ENCODE data around the gene SULT4A1. TPM values are rescaled to one million over a fixed set of nuclear protein-coding genes. Genes with fewer than 3 reads are reported as not detected.
A peak's percentile ranks its signal among the peaks of the same experiment; 100 is the strongest.
"Not testable (repeated sequence)": the region's sequence is repeated elsewhere in the genome, so short reads cannot be mapped to it uniquely, and the experiment has no call there.

SULT4A1 gene
- total RNA-seq, 1 donor from 2014 or later = not detected

DNA sequence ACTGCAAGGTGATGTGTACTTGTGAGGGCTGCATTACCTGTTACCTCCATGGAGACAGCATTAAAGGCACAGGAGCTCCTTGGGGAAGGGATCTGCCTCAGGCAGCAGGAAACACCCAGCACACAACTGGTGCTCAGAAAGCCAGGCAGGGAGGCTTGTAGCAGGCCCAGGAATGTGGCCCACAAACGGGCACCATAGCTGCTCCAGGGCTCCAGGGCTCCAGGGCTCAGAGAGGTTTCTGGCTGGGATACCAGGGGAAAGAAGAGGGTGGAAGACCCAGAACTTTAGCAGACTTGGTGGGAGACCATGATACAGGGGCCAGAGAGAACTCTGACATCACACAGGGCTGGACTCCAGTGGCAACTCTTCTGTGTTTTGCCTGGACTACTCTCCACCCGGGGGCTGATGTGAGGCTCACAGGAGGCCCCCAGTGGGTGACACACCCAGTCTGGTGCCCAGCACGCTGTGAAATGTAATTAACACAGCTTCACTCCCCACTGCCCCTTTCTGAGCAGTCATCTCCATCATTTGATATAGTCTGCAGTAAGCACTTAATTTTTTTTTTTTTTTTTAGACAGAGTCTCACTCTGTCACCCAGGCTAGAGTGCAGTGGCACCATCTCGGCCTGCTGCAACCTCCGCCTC lies 14.7 kb upstream of the SULT4A1 start:
- TF ChIP-seq CTCF (IDR thresholded peaks at IDR 0.05) = no peak
- no peak overlapping the region for H3K4me3 ChIP-seq
- no peaks in the 10 kb centered on the region for H3K36me3 ChIP-seq
- ATAC-seq = no peak
- intact Hi-C loops (cut with DNase I) = no loop called here
- peak; percentile 22 for DNase-seq
- H3K27me3 ChIP-seq = peaks cover 14% of the 10 kb centered on the region
- H3K27ac ChIP-seq = no peak overlapping the region
- H3K4me1 ChIP-seq = no peaks in the 10 kb centered on the region
- no peaks in the 10 kb centered on the region for H3K9me3 ChIP-seq

- H3K36me3 ChIP-seq = no peaks in the 10 kb centered on the region
- H3K27ac ChIP-seq = no peak overlapping the region
- no peak for DNase-seq
- intact Hi-C loops (cut with DNase I) = no loop called here
- H3K4me1 ChIP-seq = no peaks in the 10 kb centered on the region
- ATAC-seq = no peak
- peaks cover 18% of the 10 kb centered on the region for H3K27me3 ChIP-seq
- H3K9me3 ChIP-seq = no peaks in the 10 kb centered on the region
- H3K4me3 ChIP-seq = no peak overlapping the region
- TF ChIP-seq CTCF (IDR thresholded peaks at IDR 0.05) = no peak
Observed at GRCh38 chr22:43869799-43870198, 7.5 kb upstream of the SULT4A1 start.

DNA sequence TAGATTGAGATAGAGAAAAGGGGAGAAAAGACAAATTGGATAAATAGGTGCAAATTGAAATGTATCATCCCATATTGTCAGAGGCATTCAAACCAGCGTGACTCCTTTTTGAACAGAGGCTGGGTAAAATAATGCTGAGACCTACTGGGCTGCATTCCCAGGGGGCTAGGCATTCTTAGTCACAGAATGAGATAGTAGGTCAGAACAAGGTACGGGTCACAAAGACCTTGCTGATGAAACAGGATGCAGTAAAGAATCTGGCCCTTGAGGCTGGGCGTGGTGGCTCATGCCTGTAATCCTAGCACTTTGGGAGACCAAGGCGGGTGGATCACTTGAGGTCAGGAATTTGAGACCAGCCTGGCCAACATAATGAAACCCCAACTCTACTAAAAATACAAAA lies 6.7 kb upstream of the SULT4A1 start:
- peak; percentile 23 for DNase-seq
- H3K27ac ChIP-seq; H3K4me1 ChIP-seq; H3K4me3 ChIP-seq; H3K36me3 ChIP-seq; ATAC-seq; intact Hi-C loops (cut with DNase I); H3K9me3 ChIP-seq: not testable (repeated sequence)
- H3K27me3 ChIP-seq = peaks cover 22% of the 10 kb centered on the region

DNA sequence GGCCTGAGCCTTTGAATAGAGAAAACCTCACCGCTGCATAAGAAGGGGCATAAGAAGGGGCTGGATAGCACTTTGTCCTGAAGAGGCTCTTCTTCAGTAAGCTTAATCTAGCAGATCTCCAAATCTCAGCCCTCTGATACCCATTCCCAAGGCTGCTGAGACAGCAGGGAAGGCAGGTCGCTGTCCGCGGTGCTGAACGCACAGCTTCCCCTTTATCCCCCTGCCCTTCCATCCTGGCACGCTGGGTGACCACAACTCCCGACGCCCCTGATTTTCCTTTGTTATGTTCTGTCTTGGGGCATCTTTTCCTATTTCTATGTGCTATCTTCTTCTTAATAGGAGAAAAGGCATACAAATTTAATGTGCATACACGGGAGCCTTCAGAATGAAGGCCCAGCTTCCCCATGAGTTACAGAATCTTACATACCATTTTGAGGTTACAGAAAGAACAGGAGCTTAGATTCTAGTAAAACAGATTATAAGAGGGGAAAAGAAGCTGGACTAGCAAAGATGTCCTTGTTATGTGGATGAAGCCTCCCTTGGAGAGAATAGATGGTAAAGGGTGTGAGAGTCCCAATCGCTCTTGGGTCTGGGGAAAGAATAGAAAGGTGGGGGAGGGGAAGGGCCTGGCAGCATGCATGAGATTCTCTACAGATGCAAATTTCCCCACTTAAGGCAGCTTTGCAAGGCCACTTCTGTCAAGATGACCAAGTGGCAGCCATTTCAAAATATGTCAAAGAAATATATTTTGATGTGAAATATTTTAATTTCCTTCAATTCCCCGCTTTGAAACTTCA lies 5.7 kb upstream of the SULT4A1 start:
- DNase-seq = peak; percentile 81
- no peak overlapping the region for H3K4me3 ChIP-seq
- no peaks in the 10 kb centered on the region for H3K9me3 ChIP-seq
- H3K4me1 ChIP-seq = no peaks in the 10 kb centered on the region
- no peak for TF ChIP-seq CTCF (IDR thresholded peaks at IDR 0.05)
- peaks cover 31% of the 10 kb centered on the region for H3K27me3 ChIP-seq
- no peaks in the 10 kb centered on the region for H3K36me3 ChIP-seq
- peak; percentile 80 for ATAC-seq
- intact Hi-C loops (cut with DNase I) = no loop called here
- no peak overlapping the region for H3K27ac ChIP-seq

GRCh38 chr22:43862882-43863202 lies 529 bp upstream of the SULT4A1 start:
- TF ChIP-seq CTCF (IDR thresholded peaks at IDR 0.05) = no peak
- H3K4me1 ChIP-seq = no peaks in the 10 kb centered on the region
- ATAC-seq (no peak), DNase-seq (no peak)
- H3K27me3 ChIP-seq = peaks cover 70% of the 10 kb centered on the region
- H3K36me3 ChIP-seq = no peaks in the 10 kb centered on the region
- no peaks in the 10 kb centered on the region for H3K9me3 ChIP-seq
- H3K27ac ChIP-seq = no peak overlapping the region
- intact Hi-C loops (cut with DNase I) = no loop called here
- no peak overlapping the region for H3K4me3 ChIP-seq

DNA sequence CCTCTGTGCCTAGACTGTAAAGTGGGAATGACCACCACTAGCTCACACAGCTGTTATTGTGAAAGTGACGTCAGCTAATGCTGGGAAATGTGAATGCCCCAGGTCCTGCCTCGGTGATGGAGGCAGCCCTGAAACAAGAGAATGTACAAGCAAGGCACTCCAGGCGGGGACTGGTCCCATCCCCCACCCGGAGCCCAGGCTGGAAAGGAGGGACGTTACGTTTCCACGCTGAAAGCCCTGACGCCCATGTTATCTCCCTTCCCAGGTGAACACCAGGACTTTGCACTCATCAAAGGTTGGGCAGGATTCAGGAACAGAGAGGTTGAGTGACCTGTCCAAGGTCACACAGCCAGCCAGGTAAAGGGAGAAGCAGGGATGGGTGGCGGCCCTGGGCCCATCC lies 784 bp downstream of the SULT4A1 start:
- Histone ChIP-seq H3K4me3 (no peak overlapping the region), H3K9me3 (no peaks in the 10 kb centered on the region), H3K27ac (no peak overlapping the region), H3K36me3 (no peaks in the 10 kb centered on the region), H3K27me3 (peaks cover 73% of the 10 kb centered on the region), H3K4me1 (no peaks in the 10 kb centered on the region)
- ATAC-seq (no peak), DNase-seq (no peak)
- intact Hi-C loops (cut with DNase I) = no loop called here
- TF ChIP-seq CTCF (IDR thresholded peaks at IDR 0.05) = no peak

Data from upper lobe of right lung (tissue), 1 donor.